K562 (cell line): Measurements from ENCODE around the gene RSPH1. TPM values are rescaled to one million over a fixed set of nuclear protein-coding genes. Genes with fewer than 3 reads are reported as not detected.

Experiments used
- ARID4B ChIP-seq: sonication (generic); formaldehyde crosslinking; IDR thresholded peaks from 2 replicates; pipeline ENCODE4 v1.8.0; 2022; ENCODE audit warnings: mild to moderate bottlenecking, missing genetic modification reagents
- ATF1 ChIP-seq, 2 experiments: fragments of 450-650 bp in 1 of 2; IDR thresholded peaks; 2 replicates each; pipeline ENCODE4 v1.6.1; 2016; ENCODE audit warnings: missing compliant biosample characterization in 1 of 2, missing genetic modification characterization in 1 of 2
- ELF2 ChIP-seq: fragments of 250-450 bp; sonication (Bioruptor Pico); IDR thresholded peaks from 2 replicates; pipeline ENCODE4 v1.5.0; 2021; ENCODE audit warnings: mild to moderate bottlenecking
- HDAC2 ChIP-seq: fragments of 450-650 bp; IDR thresholded peaks from 2 replicates; pipeline ENCODE4 v1.6.1; 2016; ENCODE audit warnings: mild to moderate bottlenecking
- JUNB ChIP-seq: fragments of 450-650 bp; formaldehyde crosslinking; conservative IDR thresholded peaks from 2 replicates; pipeline ENCODE4 v1.4.0; 2020; ENCODE audit warnings: mild to moderate bottlenecking
- LCOR ChIP-seq: sonication (generic); formaldehyde crosslinking; IDR thresholded peaks from 2 replicates; pipeline ENCODE4 v1.8.0; 2022; ENCODE audit warnings: mild to moderate bottlenecking, missing genetic modification reagents
- NR1H2 ChIP-seq: sonication (generic); formaldehyde crosslinking; IDR thresholded peaks from 2 replicates; pipeline ENCODE4 v1.4.0; 2020; ENCODE audit warnings: mild to moderate bottlenecking, missing genetic modification reagents
- PHF8 ChIP-seq: fragments of 200-600 bp; sonication (generic); IDR thresholded peaks from 2 replicates; pipeline ENCODE4 v1.6.1; 2012; ENCODE audit warnings: mixed run types, mild to moderate bottlenecking, inconsistent platforms, low read length, moderate library complexity, borderline replicate concordance
- PML ChIP-seq: IDR thresholded peaks from 2 replicates; pipeline ENCODE4 v1.6.1; 2012; ENCODE audit warnings: low read length, inconsistent platforms
- STAG1 ChIP-seq: sonication (generic); formaldehyde crosslinking; IDR thresholded peaks from 2 replicates; pipeline ENCODE4 v1.5.0; 2020; ENCODE audit warnings: missing genetic modification reagents, borderline replicate concordance
- TARDBP ChIP-seq: fragments of 450-650 bp; IDR thresholded peaks from 2 replicates; pipeline ENCODE4 v1.6.1; 2016
- TEAD4 ChIP-seq, 2 experiments: sonication (generic) in 1 of 2; formaldehyde crosslinking in 1 of 2; IDR thresholded peaks; 2 replicates each; pipeline versions ENCODE4 v1.6.1 to v1.8.0; 2012 to 2022; ENCODE audit warnings: borderline replicate concordance in 1 of 2, inconsistent platforms in 1 of 2, low read length in 1 of 2, mild to moderate bottlenecking in 1 of 2, missing genetic modification reagents in 1 of 2
- TFAP4 ChIP-seq: sonication (generic); formaldehyde crosslinking; IDR thresholded peaks from 2 replicates; pipeline ENCODE4 v1.8.0; 2022; ENCODE audit warnings: missing genetic modification reagents, mild to moderate bottlenecking, moderate library complexity, borderline replicate concordance
- WHSC1 ChIP-seq: IDR thresholded peaks from one replicate; pipeline ENCODE4 v1.6.1; 2012; ENCODE audit warnings: low read length, control low read depth, inconsistent platforms
- ZNF318 ChIP-seq, 2 experiments: fragments of 450-650 bp; IDR thresholded peaks; 2 replicates each; pipeline ENCODE4 v1.6.1; 2016; ENCODE audit warnings: mild to moderate bottlenecking in 2 of 2, borderline replicate concordance in 1 of 2, low read depth in 1 of 2, moderate library complexity in 1 of 2
- polyA plus RNA-seq, 8 experiments: library from polyadenylated mRNA; depleted of rRNA in 4 of 8; stranded (reverse) in 5 of 8; unstranded in 3 of 8; fragments of >200 nt; fragmentation: Nextera tagmentation in 2 of 8; fragmentation: Illumina TruSeq in 1 of 8; extraction: Ambion mirVana in 2 of 8; extraction: Trizol in 1 of 8; gene quantifications; 2 replicates each; pipeline versions ENCODE4 v1.2.1 to v1.2.3, GENCODE V29; 2011 to 2014; ENCODE audit warnings: inconsistent platforms in 1 of 8, missing spikeins in 1 of 8
- total RNA-seq, 7 experiments: library from RNA; depleted of rRNA in 6 of 7; stranded (reverse); fragments of >200 nt in 6 of 7; fragmentation: Illumina TruSeq in 2 of 7; extraction: Trizol in 2 of 7; gene quantifications; 2 replicates each; pipeline versions ENCODE4 v1.2.1 to v1.2.3, GENCODE V29; 2011 to 2021; ENCODE audit warnings: low replicate concordance in 1 of 7

The RSPH1 gene
- total and polyA plus RNA-seq, 9 of the 15 experiments (the other 6 are each of a cell fraction or from before 2014, with no cell fraction given): 0.17 TPM; not detected in 8

GRCh38 chr21:42539931-42540343 lies 43.9 kb upstream of the RSPH1 start (continued):
- TF ChIP-seq ARID4B (CRISPR knock-in tag) (peak; percentile 61; the same call in 1 of the 2 replicates), ELF2 (CRISPR knock-in tag) (no peak), ZNF318 (IDR thresholded peaks at IDR 0.05; ENCODE audit: borderline replicate concordance in 1 of 2, low read depth in 1 of 2) (0 out of 4 replicates have a peak, but pooled peaks of 1 of the 2 experiments have one; percentile 16), ATF1 (CRISPR knock-in tag; IDR thresholded peaks at IDR 0.05) (no peak), ATF1 (tag; IDR thresholded peaks at IDR 0.05) (peak; percentile 36; the same call in 1 of the 2 replicates), HDAC2 (peak; percentile 51; the same call in 1 of the 2 replicates), WHSC1 (no peak), TARDBP (peak; percentile 84; the same call in 1 of the 2 replicates), PML (no peak), PHF8 (no peak), TEAD4 (IDR thresholded peaks at IDR 0.05; ENCODE audit: low read length) (peak; percentile 47; the same call in 1 of the 2 replicates), TEAD4 (CRISPR knock-in tag; IDR thresholded peaks at IDR 0.05; ENCODE audit: borderline replicate concordance) (no peak), LCOR (CRISPR knock-in tag) (0 out of 2 replicates have a peak, but pooled peaks have one; percentile 59), NR1H2 (CRISPR knock-in tag) (no peak), STAG1 (CRISPR knock-in tag) (peak; percentile 86), TFAP4 (CRISPR knock-in tag) (peak; percentile 98), JUNB (no peak)
